H7 (cell line): ENCODE data around the gene TEX48. TPM values are rescaled to one million over a fixed set of nuclear protein-coding genes. Genes with fewer than 3 reads are reported as not detected.

Source experiments
- DNase-seq: peaks from one replicate; pipeline ENCODE4 v3.0.0; 2012
- H3K27me3 ChIP-seq: 2 replicates; pipeline ENCODE4 v1.6.0; 2011; ENCODE audit warnings: mild to moderate bottlenecking, low read length; ENCODE audit not compliant: control insufficient read depth, insufficient read depth
- H3K36me3 ChIP-seq: replicated peaks from 2 replicates; pipeline ENCODE4 v1.5.1; 2011; ENCODE audit warnings: low read length; ENCODE audit not compliant: control insufficient read depth, insufficient read depth
- H3K4me3 ChIP-seq: 2 replicates; pipeline ENCODE4 v1.5.1; 2011; ENCODE audit warnings: low read depth, mild to moderate bottlenecking, control low read depth, low read length, moderate library complexity; ENCODE audit not compliant: insufficient read depth
- total RNA-seq: library from RNA; depleted of rRNA; stranded (reverse); fragments of >200 nt; shearing (Covaris generic); gene quantifications from 2 replicates; pipeline ENCODE4 v1.2.3, GENCODE V29; 2014; rRNA removed

TEX48 gene
- total RNA-seq, 1 experiment from 2014 or later = not detected

DNA sequence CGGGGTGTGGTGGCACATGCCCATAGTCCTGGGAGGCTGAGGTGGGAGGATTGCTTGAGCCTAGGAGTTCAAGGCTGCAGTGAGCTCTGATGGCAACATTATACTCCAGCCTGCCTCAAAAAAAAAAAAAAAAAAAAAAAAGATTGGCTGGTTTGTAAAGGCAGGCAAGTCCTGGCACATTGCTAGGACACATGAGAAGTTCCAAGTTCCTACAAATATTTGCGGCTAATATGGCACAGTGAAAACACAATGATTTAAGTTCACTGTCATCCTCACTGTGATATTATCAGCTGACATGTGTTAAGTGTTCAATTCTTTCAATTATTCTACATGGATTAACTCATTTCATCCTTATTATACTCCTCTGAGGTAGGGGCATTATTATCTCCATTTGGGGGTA lies 50.8 kb downstream of the TEX48 start:
- Histone ChIP-seq H3K36me3 (peaks cover 5% of the 10 kb centered on the region), H3K27me3 (no peaks in the 10 kb centered on the region), H3K4me3 (no peak overlapping the region)
- no peak for DNase-seq

DNA sequence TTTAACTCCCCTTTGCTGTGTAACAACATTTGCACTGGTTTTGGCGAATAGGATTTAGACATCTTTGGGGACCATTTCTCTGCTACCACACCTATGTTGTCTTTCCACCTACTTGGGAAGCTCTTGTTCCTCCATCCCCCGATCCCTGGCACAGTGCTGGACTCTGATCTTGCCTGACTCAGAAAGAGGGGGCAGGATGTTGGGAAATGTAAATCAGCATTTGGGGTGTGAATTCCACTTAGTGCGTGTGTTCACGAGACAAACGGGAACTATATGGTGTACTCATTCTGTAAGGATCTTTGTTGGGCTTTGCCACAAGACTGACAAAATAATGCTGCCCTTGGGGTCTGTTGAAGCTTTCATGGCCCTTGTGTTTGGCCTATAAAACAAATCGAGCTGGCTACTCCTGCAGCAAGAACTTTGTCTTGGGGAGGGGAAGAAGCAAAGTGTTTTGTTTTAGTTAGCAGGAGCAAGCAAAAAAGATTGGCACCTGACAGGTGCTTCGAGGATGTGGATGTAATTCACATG lies 52.4 kb downstream of the TEX48 start:
- Histone ChIP-seq H3K27me3 (no peaks in the 10 kb centered on the region), H3K36me3 (peaks cover 5% of the 10 kb centered on the region), H3K4me3 (no peak overlapping the region)
- no peak for DNase-seq

DNA sequence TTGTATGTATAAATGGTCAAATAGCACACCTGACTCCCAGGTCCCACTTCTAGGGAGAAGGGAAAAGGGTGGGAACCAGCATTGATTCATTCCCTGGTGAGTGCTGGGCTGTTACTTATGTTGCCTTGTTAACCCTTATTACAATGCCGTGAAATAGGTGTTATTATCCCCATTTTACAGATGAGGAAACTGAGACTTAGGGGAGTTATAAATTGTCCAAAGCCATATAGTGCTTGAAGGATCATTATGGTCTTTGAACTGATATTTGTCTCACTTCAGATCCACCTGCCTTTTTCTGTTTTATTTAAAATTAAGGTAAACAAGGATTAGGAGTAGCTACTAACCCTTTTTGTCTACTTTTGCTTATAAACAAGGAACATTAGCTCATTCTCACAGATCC lies 54.4 kb downstream of the TEX48 start:
- peaks cover 3% of the 10 kb centered on the region for H3K36me3 ChIP-seq
- no peak for DNase-seq

DNA sequence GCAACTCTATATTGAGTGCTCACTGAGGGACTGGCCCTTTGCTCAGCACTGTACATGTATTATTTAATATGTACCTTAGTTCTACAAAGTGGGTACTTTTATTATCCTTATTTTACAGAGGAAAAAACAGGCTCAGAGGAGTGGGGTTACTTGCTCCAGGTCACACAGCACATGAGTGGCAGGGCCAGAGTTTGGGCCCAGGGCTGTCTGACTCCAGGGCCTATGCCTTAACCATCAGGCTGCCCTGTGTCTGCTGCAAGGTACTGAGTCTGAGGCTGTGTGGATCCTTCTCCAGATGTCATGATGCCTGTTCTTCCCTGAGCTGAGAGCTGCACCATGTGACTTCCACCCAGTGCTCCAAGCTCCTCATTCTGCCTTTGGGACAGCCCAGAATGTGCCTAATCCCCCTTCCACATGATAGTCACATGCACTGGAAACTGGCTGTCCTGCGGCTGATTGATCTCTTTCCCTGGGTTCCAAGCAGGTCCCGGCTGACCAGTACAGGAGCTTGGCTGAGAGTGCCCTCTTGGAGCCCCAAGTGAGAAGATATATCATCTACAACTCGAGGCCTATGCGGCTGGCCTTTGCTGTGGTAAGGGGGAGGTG lies 55.5 kb downstream of the TEX48 start:
- no peak for DNase-seq
- Histone ChIP-seq H3K36me3 (peaks cover 4% of the 10 kb centered on the region), H3K4me3 (no peak overlapping the region), H3K27me3 (no peaks in the 10 kb centered on the region)

More for the DNA sequence above, 54.4 kb downstream of the TEX48 start:
- H3K27me3 ChIP-seq = no peaks in the 10 kb centered on the region
- H3K4me3 ChIP-seq = no peak overlapping the region

DNA sequence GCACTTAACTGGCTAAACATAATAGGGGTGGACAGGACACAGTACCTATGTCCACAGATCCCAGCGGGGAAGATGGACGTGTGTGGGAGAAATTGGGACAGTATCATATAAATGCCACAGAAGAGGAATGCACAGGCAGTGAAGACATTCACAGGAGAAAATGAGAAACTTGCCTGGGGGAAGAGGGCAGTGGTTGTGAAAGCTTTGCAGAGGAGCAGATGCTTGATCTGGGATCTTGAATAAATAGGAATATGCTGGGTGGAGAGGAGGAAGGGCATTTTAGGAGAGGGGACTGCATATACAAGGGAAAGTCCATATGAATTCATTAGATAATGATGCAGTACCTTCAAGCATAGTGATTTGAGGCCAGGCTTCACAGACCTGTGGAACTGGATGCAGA lies 57.3 kb downstream of the TEX48 start:
- no peak overlapping the region for H3K4me3 ChIP-seq
- no peak for DNase-seq
- peaks cover 4% of the 10 kb centered on the region for H3K36me3 ChIP-seq
- H3K27me3 ChIP-seq = no peaks in the 10 kb centered on the region

DNA sequence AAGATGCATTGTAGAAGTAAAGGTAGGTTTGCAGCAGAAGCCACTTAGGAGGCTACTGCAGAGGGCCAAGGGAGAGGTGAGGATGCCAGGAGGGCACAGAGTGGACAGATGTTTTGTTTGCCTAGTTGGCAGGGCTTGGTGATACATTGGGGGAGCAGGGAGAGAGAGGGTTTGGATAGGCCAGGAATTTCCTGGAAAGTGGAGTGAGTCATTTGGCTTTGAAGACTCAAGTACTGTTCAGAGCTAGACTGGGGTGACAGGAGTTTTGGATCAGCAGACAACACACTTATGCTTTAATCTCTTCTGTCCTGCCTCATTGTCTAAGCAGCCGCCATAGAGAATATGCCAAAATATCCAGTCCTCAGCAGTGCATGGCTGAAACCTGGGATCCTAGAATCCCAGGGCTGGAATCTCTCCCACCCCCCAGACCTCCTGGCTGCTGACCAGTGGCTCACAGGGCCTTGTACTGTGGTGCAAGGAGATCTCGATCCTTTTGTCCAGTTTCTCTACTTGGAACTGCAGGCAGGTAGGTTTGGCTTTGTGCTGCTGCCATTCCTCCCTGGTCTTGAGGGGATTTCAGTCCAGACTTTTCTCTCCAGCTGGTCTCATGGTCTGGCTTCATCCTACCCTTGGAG lies 59.9 kb downstream of the TEX48 start:
- Histone ChIP-seq H3K36me3 (peaks cover 1% of the 10 kb centered on the region; the same call in 1 of the 2 replicates), H3K4me3 (no peak overlapping the region), H3K27me3 (no peaks in the 10 kb centered on the region)
- DNase-seq = no peak

DNA sequence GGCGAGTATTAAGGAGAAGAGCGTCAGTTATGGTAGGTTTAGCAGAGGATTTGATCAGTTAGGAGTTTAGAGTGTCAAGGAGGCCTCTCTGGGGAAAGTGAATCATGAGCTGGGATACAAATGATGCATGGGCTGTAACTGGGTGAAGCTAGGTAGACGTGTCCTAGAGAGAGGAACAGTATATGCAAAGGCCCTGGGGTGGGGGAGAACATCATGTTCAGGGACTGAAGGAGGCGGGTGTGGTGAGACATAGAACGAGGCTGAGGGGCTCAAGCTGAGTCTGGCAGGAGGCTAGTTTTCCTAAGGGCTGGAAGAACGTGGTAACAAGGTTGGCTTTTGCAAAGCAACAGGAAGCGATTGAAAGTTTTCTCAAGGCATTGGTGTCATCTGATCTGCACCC lies 60.4 kb downstream of the TEX48 start:
- no peak for DNase-seq
- H3K36me3 ChIP-seq = peaks cover 1% of the 10 kb centered on the region; the same call in 1 of the 2 replicates
- H3K27me3 ChIP-seq = no peaks in the 10 kb centered on the region
- no peak overlapping the region for H3K4me3 ChIP-seq

DNA sequence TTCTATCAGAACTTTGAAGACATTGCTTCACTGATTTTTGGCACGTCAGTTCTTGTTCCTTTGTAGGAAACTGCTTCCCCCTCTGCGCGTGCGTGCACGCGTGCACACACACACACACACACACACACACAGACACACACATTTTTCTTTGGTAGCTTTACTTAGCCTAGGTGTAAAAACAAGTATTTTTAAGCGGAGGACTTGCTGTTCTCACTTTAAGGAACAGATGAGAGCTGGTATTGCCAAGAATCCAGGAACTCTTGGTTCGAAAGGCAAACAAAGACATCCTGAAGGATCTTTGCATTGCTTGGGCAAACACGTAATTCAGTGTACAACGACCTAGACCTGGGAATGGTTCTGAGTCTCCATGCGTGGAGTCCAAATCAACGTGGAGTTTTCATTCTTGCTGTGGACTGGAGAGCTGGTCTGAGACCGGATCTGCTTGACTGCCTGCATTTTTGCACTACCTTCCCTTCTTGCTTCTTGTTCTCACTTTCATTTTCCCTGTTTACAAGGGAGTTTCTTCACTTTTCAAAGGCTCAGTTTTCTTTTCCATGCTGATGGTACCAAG lies 62.7 kb downstream of the TEX48 start:
- Histone ChIP-seq H3K36me3 (peaks cover 1% of the 10 kb centered on the region; the same call in 1 of the 2 replicates), H3K27me3 (no peaks in the 10 kb centered on the region), H3K4me3 (no peak overlapping the region)
- DNase-seq = no peak

DNA sequence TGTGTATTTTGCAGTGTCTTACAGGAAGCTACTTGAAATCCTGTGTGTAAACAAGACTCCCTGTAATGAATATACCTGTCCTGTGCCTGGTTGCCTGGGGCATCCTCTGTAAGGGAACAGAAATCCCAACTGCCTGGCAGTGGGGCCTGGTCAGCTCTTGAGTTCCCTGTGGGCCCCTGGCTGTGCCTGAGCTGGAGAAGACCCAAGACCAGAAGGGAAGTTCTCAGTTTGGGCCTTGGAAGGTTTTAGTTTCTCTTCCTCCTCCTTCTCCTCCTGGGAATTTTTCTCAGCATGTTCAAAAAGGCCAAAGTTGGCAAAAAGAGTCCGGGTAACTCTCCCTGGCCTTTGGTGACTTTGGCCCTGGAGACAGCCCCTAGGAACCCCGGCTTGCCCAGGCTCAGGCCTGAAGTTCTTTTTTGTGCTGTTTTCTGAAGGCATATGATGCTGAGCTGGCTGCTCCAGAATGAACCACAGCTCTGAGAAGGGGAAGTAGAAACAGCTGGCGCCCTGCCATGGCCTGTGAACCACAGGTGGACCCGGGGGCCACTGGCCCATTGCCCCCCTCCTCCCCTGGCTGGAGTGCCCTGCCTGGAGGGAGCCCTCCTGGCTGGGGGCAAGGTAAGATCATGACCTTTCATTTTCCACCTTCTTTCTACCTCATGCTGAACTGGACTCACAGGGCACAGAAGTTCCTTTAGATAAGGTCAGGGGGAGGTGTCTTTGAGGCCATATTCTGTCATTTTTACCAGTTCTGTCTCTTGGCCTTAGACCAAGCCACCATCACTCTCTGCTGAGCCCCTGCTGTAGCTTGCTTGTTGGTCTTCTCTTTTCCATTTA lies 65.1 kb downstream of the TEX48 start:
- Histone ChIP-seq H3K36me3 (no peaks in the 10 kb centered on the region), H3K27me3 (no peaks in the 10 kb centered on the region)
- DNase-seq = no peak

More for the DNA sequence above, 65.1 kb downstream of the TEX48 start:
- no peak overlapping the region for H3K4me3 ChIP-seq

Other genes starting within 250 kb of the TEX48 start
- gene WHRN, start 176.7 kb downstream of the TEX48 start, total RNA-seq = 4.4 and 10.6 TPM in 2 replicates
- 152 and 158 TPM in 2 replicates for gene ATP6V1G1, start 94.4 kb downstream of the TEX48 start, total RNA-seq
- 7.2 and 9.0 TPM in 2 replicates for gene TMEM268, start 70.9 kb downstream of the TEX48 start, total RNA-seq
- not detected in 2 replicates for gene TEX53, start 24.4 kb downstream of the TEX48 start, total RNA-seq
- gene TNFSF15, start 123.8 kb upstream of the TEX48 start, total RNA-seq = not detected in 2 replicates
- not detected in 2 replicates for gene TNFSF8, start 248.4 kb upstream of the TEX48 start, total RNA-seq